Ecto neural progenitor cell (in vitro differentiated cells): ENCODE data around the gene AREG.

Experiments used
- DNase-seq: peaks from one replicate; pipeline ENCODE4 v3.0.0-alpha.2; 2018; ENCODE audit warnings: low spot score

The AREG gene

DNA sequence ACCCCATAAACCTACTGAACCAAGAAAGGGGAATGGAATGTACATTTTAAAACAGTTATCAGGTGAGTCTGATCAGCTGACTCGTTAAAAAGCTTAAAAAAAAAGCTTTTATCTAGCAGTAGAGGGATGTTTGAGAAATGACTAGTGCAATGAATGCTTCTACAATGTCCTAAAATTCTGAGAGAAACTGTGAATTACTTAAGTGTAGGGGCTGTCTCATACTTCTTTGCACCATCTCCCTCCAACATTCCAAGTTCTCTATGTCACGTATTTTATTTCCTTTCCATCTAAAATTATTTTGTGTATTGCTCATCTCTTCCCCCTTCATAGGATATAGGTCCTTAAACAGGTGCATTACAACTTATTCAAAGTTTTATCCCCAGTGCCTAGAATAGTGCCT, 11.9 kb upstream of the AREG start:
- DNase-seq, result no peak

DNA sequence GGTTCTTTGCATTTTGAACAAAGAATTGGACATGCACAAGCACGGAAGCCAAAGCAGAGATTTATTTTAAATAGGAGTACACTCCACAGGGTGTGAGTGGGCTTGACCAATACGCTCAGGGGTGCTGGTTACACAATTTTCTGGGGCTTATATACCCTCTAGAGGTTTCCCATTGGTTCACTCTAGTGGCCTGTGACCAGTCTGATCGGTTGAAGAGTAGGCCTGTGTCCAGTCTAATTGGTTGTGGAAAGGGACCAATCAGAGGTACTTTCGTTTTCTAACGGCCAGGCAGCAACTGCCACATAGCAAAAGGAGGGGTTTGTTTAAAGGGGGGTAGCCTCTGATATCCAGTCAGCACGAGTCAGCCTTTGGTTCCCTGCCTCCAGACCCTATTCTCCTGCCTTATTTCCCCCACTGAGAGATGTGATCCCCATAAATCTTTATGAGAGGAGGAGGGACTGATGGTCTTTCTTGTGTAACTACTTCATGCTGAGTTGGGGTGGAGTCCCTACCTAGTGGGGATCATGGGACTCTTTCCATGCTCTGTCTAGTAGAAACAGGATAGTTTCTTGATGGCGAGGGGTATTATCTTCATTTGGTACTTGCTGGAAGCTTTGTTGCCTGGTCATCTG, 11.3 kb upstream of the AREG start:
- DNase-seq, result no peak

DNA sequence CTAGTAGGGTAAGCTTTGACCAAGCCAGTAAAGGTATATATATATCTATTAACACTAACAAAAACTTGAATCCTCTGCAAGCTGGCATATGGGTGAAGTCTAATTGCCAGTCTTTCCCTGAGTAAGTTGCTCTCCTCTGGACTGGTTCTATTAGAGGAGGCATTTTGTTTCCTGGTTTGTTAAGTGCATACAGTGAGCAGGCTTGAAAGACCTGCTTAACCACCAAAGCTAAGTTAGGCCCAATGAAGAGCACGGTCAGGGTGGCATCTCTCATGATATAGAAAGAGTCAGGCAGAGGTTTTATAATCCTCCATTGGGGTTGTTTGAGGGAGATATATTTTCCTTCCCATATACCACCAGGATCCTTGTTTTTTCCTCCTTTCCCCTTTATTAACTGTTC, 9.6 kb upstream of the AREG start:
- DNase-seq, result no peak

DNA sequence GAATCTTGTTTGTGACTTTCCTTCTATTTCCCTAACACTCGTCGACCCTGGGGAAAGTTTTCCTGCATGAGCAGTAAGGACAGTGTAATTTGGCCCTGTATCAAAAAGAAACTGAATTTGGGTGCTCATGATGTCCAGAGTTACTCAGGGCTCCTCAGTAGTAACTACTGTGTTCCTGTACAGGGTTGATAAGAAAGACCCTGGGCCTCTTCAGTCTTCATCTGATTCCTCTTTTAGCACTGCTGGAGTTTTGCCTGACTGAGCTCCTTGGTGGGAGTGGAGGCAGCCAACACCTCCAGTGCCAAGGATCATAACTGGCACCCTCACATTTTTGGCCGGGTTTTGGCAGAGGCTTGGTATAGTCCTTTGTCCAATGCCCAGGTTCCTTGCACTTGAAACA, 7.1 kb upstream of the AREG start:
- no peak for DNase-seq

DNA sequence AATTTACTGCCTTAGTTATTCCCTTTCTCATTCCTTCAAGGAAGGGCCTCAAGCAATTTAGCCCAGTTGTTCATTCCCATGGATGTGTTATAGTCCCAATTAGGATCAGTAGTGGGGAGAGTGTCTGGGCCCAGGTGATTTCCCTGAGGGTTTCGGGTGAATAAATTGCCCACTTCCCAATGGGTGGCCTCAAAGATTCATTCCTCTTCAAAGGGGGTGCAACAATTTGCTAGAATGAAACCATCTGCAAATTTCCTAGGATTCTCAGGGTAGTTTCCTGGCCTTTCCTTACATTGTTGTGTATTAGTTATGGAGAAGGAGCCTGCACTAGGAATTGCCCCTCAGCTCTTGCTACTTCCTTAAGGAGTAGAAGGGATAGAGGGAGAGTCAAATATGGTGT, 6.3 kb upstream of the AREG start:
- DNase-seq, result no peak

DNA sequence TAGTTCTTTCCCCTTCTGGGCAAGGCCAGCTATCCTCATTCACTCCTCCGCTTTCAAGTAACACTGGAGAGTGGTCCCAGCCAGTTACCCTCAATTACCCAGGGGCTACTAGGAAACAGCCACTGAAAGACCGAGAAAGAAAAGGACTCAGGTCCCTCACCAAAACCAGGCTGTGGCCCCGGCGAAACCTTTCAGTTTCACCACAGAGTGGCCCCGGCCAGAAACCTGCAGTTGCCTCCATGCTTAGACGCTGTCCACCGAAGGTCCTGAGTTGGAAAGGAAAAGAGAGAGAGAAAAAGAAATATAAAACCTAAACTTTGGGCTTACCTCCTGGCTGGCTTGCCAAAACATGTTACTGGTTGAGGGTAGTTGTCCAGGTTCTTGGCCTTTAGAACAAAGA, 5.0 kb upstream of the AREG start:
- no peak for DNase-seq

DNA sequence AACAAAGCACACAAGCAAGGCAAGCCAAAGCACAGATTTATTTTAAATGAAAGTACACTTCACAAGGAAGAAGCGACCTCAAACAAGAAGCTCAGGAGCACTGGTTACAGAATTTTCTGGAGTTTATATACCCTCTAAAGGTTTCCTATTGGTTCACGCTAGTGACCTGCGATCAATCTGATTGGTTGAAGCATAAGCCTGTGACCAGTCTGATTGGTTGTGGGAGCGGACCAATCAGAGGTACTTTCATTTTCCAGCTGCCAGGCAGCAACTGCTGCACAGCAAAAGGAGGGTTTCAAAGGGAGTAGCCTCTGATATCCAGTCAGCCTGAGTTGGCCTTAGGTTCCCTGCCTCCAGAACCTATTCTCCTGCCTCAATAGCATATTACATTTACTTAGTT, 4.6 kb upstream of the AREG start:
- no peak for DNase-seq

DNA sequence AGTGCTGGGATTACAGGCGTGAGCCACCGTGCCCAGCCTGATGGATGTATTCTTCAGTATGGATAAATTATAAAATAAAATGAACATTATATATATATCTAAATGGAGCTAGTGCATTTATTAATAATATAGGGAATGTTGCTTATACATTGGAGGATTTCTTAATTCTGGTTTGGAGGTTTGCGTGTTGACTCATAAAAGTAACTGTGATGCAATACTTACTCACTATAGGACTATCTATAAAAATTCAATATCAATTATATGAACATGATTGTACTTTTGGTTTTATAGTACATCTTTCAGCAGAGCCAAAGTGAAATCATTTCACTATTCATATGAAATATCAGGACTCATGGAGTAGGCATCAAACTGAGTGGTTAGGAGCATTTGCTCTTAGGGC, 3.2 kb upstream of the AREG start:
- no peak for DNase-seq

DNA sequence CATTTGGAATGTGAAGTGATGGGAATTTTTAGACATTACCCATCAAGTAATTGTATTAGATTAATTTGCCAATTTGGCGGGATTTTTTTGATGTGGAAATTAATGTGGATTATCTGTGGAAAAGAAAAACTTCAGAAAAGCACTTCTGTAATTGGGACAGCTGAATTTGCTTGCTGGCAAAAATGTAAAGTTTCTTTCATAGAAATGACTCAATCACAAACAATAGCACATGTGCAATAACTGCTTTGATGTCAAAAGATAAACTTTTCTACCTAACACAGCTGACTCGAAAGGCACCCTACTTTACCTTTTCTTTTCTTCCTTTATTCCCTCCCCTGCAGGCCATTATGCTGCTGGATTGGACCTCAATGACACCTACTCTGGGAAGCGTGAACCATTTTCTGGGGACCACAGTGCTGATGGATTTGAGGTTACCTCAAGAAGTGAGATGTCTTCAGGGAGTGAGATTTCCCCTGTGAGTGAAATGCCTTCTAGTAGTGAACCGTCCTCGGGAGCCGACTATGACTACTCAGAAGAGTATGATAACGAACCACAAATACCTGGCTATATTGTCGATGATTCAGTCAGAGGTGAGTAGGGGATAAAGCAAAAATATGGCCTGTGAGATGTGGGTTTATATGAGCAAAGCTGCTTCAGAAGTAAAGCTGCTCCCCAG, 1.4 kb downstream of the AREG start:
- DNase-seq, result no peak

DNA sequence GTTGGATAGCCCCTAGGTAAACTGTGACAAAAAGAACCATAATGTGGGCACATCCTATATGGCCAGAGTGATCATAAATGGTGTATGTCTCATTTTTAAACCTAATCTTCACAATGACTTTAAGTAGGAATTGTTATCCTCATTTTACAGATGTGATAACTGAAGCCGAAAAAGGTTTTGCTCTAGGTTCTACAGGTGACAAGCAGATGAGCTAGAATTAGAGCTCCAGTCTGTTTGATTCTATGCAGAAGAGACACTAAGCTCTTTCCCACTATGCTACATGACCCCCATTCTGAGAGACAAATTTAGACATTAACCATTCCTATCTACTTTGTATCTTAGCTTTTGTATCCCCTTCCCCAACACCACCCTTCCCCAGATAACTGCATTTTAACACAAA, 2.0 kb downstream of the AREG start:
- DNase-seq, result no peak

DNA sequence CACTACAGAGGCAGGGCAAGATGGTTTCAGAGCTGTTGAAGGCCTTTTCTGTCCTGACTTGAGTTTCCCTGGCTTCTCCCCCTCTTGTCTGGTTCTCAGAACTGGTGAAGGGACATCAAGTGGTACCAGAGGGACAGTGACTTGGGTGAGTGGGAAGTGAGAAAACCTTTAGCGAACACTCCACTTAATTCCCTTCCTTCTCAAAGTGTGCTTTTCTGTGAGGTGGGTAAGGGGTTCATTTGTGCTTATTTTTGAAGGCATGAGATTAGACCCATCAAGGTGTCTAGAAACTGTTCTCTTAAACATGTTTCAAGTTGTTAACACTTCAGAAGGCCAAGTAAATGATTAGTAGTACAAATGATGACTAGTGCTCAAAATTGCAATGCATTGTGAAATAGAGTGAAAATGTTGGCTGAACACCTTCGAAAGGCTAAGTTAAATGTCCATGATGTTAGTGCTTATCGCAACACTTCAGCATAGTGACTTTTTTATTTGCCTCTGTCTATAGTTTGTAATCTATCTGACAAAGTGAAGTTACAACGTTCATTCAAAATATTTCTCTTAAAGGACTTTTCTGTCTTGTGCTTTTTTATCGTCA, 2.8 kb downstream of the AREG start:
- no peak for DNase-seq

DNA sequence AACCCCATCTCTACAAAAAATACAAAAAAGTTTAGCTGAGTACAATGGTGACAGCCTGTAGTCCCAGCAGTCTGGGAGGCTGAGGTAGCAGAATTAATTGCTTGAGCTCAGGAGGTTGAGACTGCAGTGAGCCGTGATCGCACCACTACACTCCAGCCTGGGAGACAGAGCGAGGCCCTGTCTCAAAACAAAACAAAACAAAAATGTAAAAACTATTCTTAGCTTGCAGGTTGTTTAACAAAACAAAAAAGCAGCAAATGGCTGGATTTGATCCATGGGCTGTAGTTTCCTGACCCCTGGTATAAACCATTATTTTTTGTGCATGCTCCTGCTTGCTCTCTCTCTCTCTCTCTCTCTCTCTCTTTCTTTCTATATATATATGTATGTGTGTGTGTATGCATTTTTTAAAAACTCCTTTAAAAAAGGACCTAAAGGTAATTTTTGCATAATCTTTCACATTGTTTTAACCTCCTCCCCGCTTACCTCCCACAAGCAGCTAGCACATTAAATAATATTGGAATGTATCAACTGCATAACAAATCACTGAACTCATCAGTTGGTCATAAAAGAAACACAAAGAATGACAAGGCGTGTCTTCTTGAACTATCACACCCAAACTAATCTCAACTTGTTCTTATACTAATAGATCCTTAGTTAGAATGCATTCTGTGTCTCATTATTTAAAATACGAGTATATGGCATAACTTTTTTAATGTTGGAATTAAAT, 4.8 kb downstream of the AREG start:
- DNase-seq, result no peak

DNA sequence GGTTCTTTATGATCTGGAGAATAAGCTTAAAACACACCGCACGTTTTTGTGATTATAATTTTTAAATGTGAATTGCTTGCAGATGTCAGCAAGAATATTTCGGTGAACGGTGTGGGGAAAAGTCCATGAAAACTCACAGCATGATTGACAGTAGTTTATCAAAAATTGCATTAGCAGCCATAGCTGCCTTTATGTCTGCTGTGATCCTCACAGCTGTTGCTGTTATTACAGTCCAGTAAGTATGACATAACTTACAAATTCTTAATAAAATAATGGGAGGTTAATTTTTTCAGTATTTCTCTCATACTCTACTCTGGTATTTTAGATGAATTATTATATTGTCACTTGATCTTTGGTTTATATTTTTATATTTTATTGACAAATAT, 5.4 kb downstream of the AREG start:
- no peak for DNase-seq

DNA sequence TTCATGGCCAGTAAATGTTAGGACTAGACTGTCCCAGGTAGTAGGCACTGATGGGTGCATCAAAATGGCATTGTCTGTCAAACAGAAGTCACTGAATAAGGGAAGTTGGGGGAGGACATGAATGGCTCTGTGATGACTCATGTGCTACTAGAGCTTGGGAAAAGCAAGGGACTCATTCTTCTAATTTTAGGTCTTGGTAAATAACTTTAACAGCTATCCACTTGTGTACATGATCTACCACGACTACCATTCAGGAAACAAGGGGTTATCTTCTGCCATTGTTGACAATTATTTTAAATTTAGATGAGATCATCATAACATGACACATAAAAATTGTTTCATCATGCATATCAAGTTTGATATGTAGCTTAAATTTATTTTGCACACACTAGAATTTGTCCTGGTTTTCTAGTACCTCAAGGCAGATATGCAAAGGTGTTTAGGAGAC, 6.3 kb downstream of the AREG start:
- DNase-seq, result no peak

DNA sequence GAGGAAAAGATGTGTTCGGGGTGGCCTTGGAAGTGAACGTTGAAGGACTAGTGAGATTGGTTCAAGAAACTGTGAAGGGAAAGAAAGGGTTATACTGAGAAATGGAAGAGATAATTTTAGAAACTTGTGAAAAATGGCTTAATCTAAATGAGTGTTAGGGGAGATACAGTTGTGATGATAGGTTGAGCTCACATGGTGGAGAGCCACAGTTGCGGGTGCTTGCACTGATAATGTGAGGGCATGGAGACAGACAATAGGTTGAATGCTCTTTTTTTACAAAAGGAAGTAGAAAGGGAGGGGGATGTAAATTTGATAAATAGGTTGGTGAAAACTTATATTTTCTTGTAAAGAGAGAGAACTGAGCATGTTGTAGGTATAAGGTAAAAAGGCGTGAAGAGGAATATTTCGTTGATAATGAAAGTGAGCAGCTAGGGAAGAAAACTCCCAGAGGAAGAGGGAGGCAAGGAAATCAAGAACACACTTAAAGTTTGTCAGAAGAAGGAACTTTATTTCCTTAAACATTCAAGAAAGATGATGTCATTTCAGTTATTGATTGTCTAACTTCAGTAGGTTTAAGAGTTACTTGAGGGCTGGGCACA, 8.2 kb downstream of the AREG start:
- no peak for DNase-seq

DNA sequence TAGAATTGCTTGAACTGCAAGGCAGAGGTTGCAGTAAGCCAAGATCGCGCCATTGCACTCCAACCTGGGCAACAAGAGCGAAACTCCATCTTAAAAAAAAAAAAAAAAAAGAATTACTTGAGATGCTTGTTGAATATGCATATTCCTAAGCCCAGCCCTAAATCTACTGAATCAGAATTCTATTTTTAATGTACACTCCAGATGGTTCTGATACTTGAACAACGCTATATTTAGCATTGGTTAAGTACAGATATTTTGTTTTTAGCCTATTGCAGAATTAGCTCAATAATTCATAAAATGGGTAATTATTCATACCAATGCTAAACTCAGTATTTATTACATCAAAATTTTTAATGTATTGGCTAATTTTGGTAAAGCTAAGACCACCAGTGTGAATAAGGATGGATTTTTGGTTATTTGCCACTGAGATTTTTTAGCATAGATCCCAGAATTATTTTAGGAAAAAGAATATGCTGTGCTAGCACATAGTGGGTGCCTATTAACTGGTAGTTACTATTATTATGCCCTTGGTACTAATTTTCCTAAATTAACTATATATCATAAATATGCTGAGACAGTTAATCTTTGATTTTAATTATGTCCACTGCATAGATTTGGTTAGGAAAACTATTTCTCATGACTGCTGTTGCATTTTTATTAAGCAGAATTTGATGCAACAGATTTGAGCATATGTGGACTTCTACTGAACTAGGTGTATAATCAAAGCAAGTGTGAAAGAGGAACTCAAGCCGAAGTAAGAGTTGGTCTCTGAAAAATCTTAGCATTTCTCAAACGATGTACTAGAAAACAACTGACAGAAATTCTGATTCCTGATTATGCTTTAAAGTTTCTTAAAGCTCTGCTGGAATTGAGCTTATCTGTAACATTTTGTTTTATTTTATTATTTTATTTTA, 9.2 kb downstream of the AREG start:
- DNase-seq, result no peak

DNA sequence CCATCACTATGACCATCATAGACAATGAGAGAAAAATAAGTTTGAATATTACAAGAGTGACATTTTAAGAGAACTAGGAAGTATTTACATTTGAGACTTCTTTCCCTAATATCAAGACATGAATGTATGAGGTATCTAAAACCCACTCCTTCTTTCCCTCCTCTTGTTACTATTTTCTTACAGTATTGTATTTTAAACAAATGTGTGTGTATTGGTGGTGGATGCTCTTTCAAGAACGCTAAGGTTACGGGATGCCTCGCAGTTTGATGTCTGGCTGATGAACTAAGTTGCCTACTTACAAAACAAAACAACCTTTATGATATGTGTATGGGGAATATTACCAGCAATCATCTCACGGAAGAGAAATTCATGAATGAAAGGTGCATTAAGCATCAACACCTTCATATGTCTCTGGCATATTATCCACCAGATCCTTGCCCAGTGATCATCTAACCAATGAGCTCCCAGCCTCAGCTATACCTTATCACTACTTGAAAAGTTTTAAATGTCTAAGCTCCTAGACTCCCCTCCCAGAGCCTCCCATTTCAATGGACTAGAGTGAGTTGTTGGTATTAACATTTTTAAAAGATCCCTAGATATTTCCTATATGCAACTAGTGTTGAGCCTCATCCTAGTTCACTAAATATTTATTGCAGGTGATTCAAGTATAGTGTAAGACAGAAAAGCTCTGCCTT, 10.6 kb downstream of the AREG start:
- DNase-seq, result no peak

DNA sequence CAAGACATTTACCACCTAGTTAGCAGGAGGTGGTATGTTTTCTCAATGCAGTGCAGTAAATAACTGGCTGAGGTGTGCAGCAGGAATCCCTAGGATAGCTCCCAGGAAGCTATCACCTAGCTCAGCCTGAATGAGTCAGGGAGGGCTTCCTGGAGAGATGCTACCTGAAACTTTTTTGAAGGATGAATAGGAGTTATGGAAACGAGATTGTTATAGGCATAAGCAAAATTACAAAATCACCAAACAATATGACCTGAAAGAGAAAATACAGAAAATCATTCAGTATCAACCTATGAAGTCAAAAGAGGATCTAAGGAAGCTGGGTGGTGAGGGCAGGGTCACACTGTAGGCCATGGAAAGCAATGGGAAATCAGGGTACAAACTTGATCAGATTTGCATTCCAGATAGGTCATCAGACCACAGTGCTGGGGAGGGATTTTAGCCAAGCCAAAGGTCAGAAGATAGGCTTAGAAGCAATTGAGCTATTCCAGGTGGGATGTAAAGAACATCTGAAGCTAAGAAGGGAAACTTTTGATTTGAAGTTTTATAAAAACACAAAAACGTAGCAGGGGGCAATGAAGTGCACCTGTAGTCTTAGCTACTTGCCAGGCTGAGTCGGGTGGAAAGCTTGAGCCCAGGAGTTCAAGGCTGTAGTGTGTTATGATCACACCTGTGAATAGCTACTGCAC, 11.3 kb downstream of the AREG start:
- DNase-seq, result no peak

DNA sequence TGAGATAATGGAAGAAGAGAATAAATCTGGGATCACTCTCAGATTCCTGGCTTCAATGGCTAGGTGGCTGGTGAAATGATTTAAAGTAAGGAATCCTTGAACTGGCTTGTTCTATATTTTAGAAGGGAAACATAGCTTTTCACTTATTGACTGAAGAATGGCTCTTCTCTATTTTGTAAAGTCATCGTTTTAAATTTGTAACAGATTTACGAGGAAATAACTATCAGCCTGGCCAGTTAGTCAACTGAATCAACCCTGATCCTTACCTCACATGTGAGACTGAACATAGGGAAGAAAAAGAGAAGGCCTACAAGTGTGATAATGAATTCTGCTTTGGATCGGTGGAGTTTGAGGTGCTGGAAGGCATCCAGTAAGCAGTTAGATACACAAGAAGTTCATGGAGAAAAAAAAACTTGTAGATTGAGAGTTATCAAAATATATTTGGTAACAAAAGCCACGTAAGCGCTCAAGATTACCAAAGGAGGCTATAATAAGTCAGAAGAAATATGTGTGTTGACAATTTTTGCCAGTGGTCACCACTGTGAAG, 12.0 kb downstream of the AREG start:
- no peak for DNase-seq

DNA sequence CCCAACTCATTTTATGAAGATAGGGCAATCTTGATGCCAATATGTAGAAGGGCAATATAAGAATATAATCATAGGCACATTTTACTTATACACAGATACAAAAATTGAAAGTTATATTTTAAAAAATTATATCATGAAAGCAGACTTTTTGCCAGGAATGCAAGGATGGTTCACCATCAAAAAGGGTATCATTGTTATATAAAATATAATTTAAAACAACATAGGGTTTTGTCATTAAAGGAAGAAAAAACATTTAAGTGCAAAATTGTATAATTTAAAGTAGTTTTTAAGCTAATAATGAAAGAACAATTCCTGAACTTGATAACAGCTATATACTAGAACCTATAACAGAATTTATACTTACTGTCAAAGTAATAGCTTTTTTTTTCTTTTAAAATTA, 15.9 kb downstream of the AREG start:
- DNase-seq, result no peak
